ENCODE measurements around the gene ATP6V0A1. TPM values are rescaled to one million over a fixed set of nuclear protein-coding genes. Genes with fewer than 3 reads are reported as not detected.
"Not testable (repeated sequence)": the region's sequence is repeated elsewhere in the genome, so short reads cannot be mapped to it uniquely, and the experiment has no call there.

ATP6V0A1 gene
- total RNA-seq, 2 experiments from 2014 or later: 4.6 to 6.0 TPM

DNA sequence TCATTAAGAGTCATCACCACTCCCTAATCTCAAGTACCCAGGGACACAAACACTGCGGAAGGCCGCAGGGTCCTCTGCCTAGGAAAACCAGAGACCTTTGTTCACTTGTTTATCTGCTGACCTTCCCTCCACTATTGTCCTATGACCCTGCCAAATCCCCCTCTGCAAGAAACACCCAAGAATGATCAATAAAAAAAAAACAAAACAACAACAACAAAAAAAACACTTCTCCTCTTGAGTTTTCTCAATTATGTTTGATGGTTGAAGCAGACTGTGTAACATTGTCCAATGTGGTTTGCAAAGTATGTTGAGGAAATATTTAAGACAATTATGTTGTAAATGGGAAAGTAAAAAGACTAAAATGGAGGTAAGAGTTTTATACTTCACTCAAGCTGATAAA lies 8.8 kb upstream of the ATP6V0A1 start:
- ATAC-seq; DNase-seq; H3K4me3 Mint-ChIP-seq; H3K4me1 Mint-ChIP-seq; H3K36me3 Mint-ChIP-seq; H3K9me3 Mint-ChIP-seq (ENCODE audit: low read depth); H3K27ac Mint-ChIP-seq; CTCF ChIA-PET: not testable (repeated sequence)
- H3K27me3 Mint-ChIP-seq: peaks cover 32% of the 10 kb centered on the region

DNA sequence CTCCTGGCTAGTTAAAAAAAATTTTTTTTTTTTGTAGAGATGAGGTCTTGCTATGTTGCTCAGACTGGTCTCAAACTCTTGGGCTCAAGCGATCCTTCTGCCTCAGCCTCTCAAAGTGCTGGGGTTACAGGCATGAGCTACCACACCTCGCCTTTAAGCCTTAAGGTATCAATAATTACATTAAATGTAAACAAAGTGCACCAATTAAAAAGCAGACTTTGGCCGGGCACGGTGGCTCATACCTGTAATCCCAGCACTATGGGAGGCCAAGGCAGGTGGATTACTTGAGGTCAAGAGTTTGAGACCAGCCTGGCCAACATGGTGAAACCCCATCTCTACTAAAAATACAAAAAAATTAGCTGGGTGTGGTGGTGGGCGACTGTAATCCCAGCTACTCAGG lies 7.4 kb upstream of the ATP6V0A1 start:
- H3K4me1 Mint-ChIP-seq; H3K36me3 Mint-ChIP-seq; H3K27ac Mint-ChIP-seq; DNase-seq; ATAC-seq; H3K9me3 Mint-ChIP-seq (ENCODE audit: low read depth); H3K4me3 Mint-ChIP-seq: not testable (repeated sequence)
- CTCF ChIA-PET: interaction anchor here (0.9 to 1.0 kb wide), 2 partner anchors 9 to 45 kb away, joined by 3 to 4 read pairs; no protein-coding TSS in a partner anchor
- peaks cover 38% of the 10 kb centered on the region for H3K27me3 Mint-ChIP-seq

DNA sequence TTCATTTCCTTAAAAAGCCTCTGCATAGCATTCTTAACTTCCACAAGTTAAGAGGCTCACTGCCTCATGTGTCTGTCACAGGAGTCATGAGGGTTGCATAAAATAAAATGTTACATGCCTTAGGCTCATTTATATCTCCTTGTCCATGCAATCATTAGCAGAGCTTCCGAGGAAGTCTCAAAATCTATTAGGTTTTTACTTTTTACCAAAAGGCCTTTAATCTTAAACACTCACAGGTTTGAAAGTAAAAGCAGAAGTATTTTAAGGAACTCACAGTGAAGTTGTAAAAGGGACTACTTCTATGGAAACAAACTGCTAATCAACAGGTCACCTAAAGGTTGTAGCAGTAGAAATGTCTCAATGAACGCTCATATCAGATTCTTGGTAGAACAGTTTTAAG lies 5.2 kb upstream of the ATP6V0A1 start:
- Mint-ChIP-seq H3K36me3 (no peaks in the 10 kb centered on the region), H3K27me3 (peaks cover 42% of the 10 kb centered on the region), H3K27ac (no peak overlapping the region), H3K9me3 (ENCODE audit: low read depth) (no peaks in the 10 kb centered on the region), H3K4me3 (no peak overlapping the region), H3K4me1 (peaks cover 18% of the 10 kb centered on the region)
- DNase-seq: no peak
- CTCF ChIA-PET: interaction anchor here (1.5 kb wide), 1 partner anchor 13 kb away, joined by 4 read pairs; no protein-coding TSS in a partner anchor
- no peak for ATAC-seq

DNA sequence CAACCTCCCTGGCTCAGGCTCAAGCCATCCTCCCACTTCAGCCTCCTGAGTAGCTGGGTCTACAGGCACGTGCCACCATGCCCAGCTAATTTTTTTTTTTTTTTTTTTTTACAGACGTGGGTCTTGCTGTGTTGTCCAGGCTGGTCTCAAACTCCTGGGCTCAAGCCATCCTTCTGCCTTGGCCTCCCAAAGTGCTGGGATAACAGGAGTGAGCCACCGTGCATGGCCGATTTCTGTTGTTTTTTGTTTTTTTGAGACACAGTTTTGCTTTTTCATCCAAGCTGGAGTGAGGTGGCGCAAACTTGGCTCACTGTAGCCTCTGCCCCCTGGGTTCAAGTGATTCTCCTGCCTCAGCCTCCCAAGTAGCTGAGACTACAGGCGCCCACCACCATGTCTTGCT lies 3.7 kb upstream of the ATP6V0A1 start:
- H3K4me3 Mint-ChIP-seq; ATAC-seq; H3K27ac Mint-ChIP-seq; DNase-seq; H3K9me3 Mint-ChIP-seq (ENCODE audit: low read depth); H3K36me3 Mint-ChIP-seq: not testable (repeated sequence)
- H3K27me3 Mint-ChIP-seq: peaks cover 56% of the 10 kb centered on the region
- peaks cover 31% of the 10 kb centered on the region for H3K4me1 Mint-ChIP-seq
- CTCF ChIA-PET: interaction anchor here (2.3 kb wide), 1 partner anchor 63 kb away, joined by 9 read pairs; no protein-coding TSS in a partner anchor

DNA sequence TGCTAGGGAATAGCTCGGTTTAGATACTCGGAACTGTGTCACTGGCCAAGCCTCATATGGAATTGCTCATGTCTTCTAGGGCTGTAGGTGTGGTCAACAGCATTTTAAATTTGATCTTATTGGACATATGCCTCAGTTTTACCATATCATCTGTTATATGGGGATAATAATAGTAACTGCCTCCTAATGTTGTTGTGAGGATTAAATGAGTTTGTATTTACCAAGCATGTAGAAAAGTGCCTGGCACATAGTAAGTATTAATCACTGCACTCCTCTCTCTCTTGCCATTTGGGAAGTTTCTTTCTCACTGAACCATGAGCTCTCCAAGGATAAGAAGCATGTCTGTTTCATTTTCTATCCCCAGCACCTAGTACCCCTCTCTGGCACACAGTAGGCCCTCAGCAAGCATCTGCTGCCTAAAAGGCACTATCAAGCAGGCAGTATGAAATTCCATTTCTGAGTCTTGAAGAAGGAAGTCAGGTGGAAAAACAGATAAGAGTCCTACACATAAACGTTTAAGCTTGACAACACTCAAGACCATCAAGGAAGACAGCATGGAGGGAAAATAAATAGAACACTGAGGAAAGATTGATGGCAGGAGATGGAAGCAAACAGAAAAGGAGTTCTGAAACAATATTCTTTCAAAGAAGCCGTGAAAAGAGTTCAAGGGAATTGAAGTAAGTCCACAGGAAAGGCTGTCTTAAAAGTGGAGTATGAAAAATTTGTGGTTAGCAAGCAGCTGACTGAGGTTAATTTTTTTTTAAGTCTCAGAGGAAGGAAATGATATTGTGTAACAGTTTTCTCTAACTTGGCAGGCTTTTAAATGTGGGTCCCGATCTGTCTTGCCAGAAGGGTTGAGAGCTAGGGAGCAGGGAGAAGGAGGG lies 2.2 kb upstream of the ATP6V0A1 start:
- ATAC-seq: no peak
- Mint-ChIP-seq H3K27me3 (peaks cover 58% of the 10 kb centered on the region), H3K4me3 (peak overlapping the region; percentile 0), H3K36me3 (no peaks in the 10 kb centered on the region), H3K27ac (peak overlapping the region; percentile 34), H3K9me3 (ENCODE audit: low read depth) (no peaks in the 10 kb centered on the region), H3K4me1 (peaks cover 40% of the 10 kb centered on the region)
- no peak for DNase-seq
- CTCF ChIA-PET: interaction anchor here (0.5 to 2.3 kb wide), 7 partner anchors 34 to 406 kb away, joined by 4 to 9 read pairs (median 6); partner anchors contain the start of gene CAVIN1

DNA sequence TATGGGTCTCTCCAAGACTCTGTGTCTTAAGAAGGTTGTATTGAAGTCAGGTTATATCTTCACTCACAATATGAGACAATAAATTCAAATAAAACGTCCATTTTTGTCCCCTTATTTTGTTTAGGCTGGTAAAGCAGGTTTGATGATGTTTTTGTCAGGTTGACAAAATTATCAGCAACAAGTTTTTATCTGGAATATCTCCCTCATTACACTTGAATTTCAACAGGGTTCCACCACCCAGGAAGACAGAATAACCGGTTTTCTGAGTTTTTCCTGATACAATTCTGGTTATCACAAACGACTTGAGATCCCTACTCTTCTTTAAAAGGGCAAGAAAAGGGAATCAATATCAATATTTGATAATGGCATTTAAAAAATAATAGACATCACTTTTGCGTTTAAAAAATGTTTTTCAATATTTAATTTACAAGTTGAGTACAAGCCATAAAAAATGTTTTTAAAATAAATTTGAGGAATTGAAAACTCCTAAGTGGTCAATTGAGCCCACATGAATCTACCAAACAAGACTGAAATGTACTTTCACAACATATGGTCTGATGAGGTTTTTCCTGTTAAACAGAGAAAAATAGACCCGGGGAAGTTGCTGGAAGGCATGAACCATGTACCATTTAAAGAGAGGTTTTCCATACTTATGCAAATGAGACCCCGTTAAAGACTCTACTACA lies 1.4 kb upstream of the ATP6V0A1 start:
- CTCF ChIA-PET: interaction anchor here (0.5 to 2.3 kb wide), 8 partner anchors 16 to 405 kb away, joined by 4 to 9 read pairs (median 5); partner anchors contain the start of gene CAVIN1
- H3K36me3 Mint-ChIP-seq: peaks cover 2% of the 10 kb centered on the region
- H3K27me3 Mint-ChIP-seq: peaks cover 57% of the 10 kb centered on the region
- DNase-seq (no peak), ATAC-seq (no peak)
- no peaks in the 10 kb centered on the region for H3K9me3 Mint-ChIP-seq (ENCODE audit: low read depth)
- peak overlapping the region; percentile 38 for H3K27ac Mint-ChIP-seq
- H3K4me3 Mint-ChIP-seq: peak overlapping the region; percentile 38
- H3K4me1 Mint-ChIP-seq: peaks cover 40% of the 10 kb centered on the region

DNA sequence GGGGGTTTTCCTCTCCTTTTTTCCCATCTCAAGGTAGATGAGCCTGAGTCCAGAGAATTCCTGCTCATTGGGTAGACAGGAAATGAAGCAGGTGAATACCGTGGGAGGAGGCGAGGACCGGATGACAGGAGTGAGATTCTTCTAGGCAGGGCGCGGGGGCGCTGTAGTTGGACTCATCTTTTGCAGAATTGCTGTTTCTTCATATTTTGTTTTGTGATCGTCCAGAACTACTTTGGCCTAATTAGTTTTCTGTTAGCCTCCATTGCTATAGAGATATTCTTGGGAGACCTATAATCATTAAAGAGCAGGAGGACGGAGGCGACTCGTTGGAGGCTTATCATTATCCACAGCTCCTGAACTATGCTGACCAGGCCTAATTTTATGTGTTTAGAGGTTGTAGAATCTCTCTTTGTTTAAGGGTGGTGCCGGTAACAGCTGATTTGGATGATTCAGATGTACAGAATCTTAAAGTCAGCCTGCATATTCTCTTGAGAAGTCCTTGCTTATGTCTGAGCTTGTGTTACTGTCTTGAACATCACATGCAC lies 650 bp downstream of the ATP6V0A1 start:
- peaks cover 2% of the 10 kb centered on the region for H3K36me3 Mint-ChIP-seq
- no peaks in the 10 kb centered on the region for H3K9me3 Mint-ChIP-seq (ENCODE audit: low read depth)
- H3K4me1 Mint-ChIP-seq: peaks cover 40% of the 10 kb centered on the region
- H3K27ac Mint-ChIP-seq: peak overlapping the region; percentile 80
- DNase-seq (peak; percentile 42), ATAC-seq (no peak)
- CTCF ChIA-PET: interaction anchor here (1.0 to 2.0 kb wide), 4 partner anchors 16 to 61 kb away, joined by 3 to 5 read pairs (median 4); no protein-coding TSS in a partner anchor
- H3K4me3 Mint-ChIP-seq: peak overlapping the region; percentile 75
- H3K27me3 Mint-ChIP-seq: peaks cover 40% of the 10 kb centered on the region

DNA sequence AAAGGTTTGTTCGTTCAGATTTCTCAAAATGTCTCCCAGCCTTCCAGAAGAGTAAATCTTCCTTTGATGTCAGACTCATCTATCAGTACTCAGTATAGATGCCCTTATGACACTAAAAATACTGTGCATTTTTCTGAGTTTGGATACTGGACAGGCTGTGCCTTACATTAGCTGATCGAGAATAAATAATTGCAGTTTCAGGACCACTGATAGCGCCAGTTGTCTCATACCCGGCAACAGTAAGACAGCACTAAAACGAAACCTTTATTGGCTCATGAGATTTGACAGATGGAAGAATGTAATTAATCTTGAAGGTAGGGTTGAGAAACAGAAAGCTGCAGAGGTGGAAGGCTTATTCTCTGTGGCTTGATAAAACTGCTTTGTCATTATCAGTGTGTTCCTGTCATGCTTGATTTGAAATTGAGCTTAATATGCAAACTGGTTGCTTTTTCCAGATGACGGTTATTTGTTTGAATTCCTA lies 1.2 kb downstream of the ATP6V0A1 start:
- no peak overlapping the region for H3K4me3 Mint-ChIP-seq
- H3K9me3 Mint-ChIP-seq (ENCODE audit: low read depth): no peaks in the 10 kb centered on the region
- H3K4me1 Mint-ChIP-seq: peaks cover 40% of the 10 kb centered on the region
- CTCF ChIA-PET: interaction anchor here (1.0 to 2.0 kb wide), 6 partner anchors 8 to 119 kb away, joined by 3 to 5 read pairs (median 4); no protein-coding TSS in a partner anchor
- DNase-seq (peak; percentile 43), ATAC-seq (peak; percentile 47)
- no peak overlapping the region for H3K27ac Mint-ChIP-seq
- peaks cover 2% of the 10 kb centered on the region for H3K36me3 Mint-ChIP-seq
- H3K27me3 Mint-ChIP-seq: peaks cover 35% of the 10 kb centered on the region

DNA sequence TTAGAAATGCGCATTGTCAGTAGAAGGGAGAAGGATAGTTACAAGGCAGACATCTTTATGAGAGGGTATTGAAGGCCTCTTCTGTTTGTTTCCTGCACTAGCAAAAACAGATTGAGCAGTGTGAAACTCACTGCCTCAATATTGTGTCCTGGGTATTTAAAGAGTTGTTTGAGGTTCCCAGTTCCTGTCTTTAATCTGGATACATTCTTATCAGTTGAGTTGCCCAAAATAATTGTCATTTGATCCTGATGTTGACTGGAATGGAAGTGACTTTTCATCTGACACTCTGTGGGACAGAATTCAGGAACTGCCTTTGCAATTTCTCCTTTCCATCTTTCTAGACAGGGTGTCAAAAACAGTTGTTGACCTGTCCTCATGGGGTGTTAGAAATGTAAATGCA lies 1.7 kb downstream of the ATP6V0A1 start:
- DNase-seq (no peak), ATAC-seq (no peak)
- H3K4me3 Mint-ChIP-seq: no peak overlapping the region
- H3K27me3 Mint-ChIP-seq: peaks cover 30% of the 10 kb centered on the region
- peaks cover 40% of the 10 kb centered on the region for H3K4me1 Mint-ChIP-seq
- H3K36me3 Mint-ChIP-seq: peaks cover 2% of the 10 kb centered on the region
- CTCF ChIA-PET: interaction anchor here (1.0 to 2.0 kb wide), 6 partner anchors 9 to 119 kb away, joined by 3 to 5 read pairs (median 4); no protein-coding TSS in a partner anchor
- no peaks in the 10 kb centered on the region for H3K9me3 Mint-ChIP-seq (ENCODE audit: low read depth)
- no peak overlapping the region for H3K27ac Mint-ChIP-seq

DNA sequence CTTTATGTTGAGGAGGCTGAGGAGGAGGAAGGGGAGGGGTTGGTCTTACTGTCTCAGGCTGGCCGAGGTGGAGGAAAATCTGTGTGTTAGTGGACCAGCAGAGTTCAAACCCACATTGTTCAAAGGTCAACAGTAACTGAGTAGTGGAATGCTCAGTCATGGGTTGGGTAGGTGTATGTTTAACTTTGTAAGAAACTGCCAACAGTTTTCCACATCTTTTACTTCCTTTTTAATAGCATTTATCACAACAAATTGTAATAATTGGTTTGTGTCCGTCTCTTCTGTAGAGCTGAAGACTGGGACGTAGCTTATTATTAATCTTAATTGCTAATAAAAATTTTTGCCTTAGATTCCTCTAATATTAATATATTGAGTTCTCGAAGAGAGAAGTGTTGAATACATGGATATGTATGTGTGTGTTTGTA lies 5.3 kb downstream of the ATP6V0A1 start:
- H3K27me3 Mint-ChIP-seq: peaks cover 21% of the 10 kb centered on the region
- DNase-seq (no peak), ATAC-seq (no peak)
- no peaks in the 10 kb centered on the region for H3K9me3 Mint-ChIP-seq (ENCODE audit: low read depth)
- no peak overlapping the region for H3K27ac Mint-ChIP-seq
- CTCF ChIA-PET: interaction anchor here (0.7 to 1.5 kb wide), 4 partner anchors 11 to 141 kb away, joined by 3 to 4 read pairs (median 4); no protein-coding TSS in a partner anchor
- H3K4me1 Mint-ChIP-seq: peaks cover 18% of the 10 kb centered on the region
- H3K36me3 Mint-ChIP-seq: peaks cover 2% of the 10 kb centered on the region
- no peak overlapping the region for H3K4me3 Mint-ChIP-seq

DNA sequence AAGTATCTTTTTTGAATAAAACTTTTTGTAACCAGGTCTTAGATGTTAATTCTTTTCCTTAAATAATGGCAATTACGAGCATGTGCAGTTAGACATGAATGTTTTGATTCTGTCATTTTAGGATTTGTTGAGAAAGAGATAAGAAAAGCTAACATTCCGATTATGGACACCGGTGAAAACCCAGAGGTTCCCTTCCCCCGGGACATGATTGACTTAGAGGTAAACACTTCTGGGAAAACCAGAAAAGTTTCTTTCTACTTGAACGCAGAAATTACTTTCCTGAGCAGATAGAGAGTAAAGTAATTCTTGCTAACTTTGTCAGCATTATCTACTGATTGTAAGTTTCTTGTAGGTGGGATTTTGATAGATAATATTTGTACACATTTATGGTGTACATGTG lies 9.2 kb downstream of the ATP6V0A1 start:
- CTCF ChIA-PET: interaction anchor here (1.4 kb wide), 1 partner anchor 28 kb away, joined by 3 read pairs; no protein-coding TSS in a partner anchor
- Mint-ChIP-seq H3K9me3 (ENCODE audit: low read depth) (no peaks in the 10 kb centered on the region), H3K27me3 (peaks cover 9% of the 10 kb centered on the region), H3K27ac (no peak overlapping the region), H3K4me1 (no peaks in the 10 kb centered on the region), H3K36me3 (no peaks in the 10 kb centered on the region), H3K4me3 (no peak overlapping the region)
- no peak for ATAC-seq
- no peak for DNase-seq

DNA sequence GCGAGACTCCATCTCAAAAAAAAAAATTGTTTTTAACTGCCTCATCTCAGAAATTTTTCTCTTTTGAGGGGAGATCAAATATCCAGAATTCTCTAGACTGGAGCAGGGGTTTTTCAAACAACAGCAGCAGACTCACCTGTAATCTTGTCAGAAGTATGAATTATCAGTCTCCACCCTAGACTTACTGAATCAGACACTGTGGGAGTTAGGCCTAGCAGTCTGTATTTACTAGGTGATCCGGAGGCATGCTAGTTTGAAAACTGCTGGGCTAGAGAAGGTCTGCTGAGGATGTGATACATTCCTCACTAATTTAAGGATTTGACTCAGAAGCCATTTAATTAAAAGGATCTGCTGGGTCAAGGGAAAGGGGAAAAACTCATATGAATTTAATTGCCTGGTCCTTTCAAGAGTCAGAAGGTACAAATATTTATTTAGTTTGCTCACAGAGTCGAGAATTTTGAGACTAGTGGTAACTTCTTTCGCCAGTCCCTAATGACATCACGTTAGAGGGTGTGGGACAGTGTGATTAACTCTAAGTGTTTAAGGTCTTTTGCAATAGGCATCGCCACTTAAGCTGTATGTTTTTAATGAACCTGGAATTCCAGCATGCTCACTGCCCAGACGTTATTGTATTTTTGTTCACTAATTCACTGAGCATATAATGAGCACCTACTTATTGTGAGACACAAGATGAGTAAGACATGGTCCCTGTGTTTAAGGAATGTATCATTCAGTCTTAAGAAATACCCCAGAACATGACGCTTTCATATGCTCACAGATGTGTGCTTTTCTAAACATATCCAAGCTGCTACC lies 14.2 kb downstream of the ATP6V0A1 start:
- CTCF ChIA-PET: no interaction called here
- H3K27ac Mint-ChIP-seq: no peak overlapping the region
- ATAC-seq (no peak), DNase-seq (no peak)
- no peak overlapping the region for H3K4me3 Mint-ChIP-seq
- no peaks in the 10 kb centered on the region for H3K9me3 Mint-ChIP-seq (ENCODE audit: low read depth)
- H3K27me3 Mint-ChIP-seq: no peaks in the 10 kb centered on the region
- peaks cover 2% of the 10 kb centered on the region for H3K36me3 Mint-ChIP-seq
- H3K4me1 Mint-ChIP-seq: peaks cover 5% of the 10 kb centered on the region
